ENCODE measurements around the gene MAP3K7. TPM values are rescaled to one million over a fixed set of nuclear protein-coding genes. Genes with fewer than 3 reads are reported as not detected.

The MAP3K7 gene
- total RNA-seq, 2 donors from 2014 or later, result 17.1 to 17.5 TPM

DNA sequence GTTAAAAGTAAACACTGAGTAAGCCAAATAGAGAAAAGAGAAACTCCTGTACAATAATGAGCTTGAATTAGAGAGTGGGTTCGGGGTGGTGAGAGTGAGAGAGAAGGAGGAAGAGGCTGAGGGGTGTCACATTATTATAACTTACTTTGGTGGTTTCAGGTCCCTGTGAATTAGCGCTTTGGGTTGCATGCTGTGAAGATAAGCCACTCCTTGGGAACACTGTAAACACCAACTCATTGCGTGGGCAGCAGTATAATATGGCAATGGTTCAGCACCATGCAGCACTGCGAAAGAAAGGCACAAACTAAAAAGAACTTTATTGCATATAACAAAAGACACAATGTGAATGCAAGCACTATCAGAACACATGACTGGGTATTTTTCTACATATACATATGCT, 26.9 kb downstream of the MAP3K7 start:
- Histone ChIP-seq H3K27ac (no peak overlapping the region), H3K9me3 (no peaks in the 10 kb centered on the region), H3K36me3 (peaks cover 51% of the 10 kb centered on the region)

DNA sequence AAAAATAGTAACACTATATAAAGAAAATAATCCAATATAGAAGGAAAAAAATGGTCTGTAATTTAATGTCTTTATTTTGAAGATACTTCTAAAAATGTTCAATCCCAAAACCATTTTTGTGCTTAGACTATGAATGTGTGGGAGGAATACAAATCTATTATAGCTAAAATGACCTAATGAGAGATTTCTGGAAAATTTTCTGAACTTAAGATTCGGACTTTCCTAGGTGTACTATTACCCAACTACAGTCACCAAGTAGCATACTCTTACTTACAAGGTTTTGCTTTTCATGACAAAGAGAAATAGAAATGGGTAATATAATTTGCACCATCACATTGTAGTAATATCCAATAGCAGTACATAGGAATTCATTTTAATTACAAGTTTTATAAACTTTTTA, 29.9 kb downstream of the MAP3K7 start:
- Histone ChIP-seq H3K9me3 (no peaks in the 10 kb centered on the region), H3K36me3 (peaks cover 60% of the 10 kb centered on the region), H3K4me3 (no peak overlapping the region), H3K27ac (no peak overlapping the region), H3K4me1 (no peaks in the 10 kb centered on the region), H3K27me3 (no peaks in the 10 kb centered on the region)
- TF ChIP-seq, protein P1, sequence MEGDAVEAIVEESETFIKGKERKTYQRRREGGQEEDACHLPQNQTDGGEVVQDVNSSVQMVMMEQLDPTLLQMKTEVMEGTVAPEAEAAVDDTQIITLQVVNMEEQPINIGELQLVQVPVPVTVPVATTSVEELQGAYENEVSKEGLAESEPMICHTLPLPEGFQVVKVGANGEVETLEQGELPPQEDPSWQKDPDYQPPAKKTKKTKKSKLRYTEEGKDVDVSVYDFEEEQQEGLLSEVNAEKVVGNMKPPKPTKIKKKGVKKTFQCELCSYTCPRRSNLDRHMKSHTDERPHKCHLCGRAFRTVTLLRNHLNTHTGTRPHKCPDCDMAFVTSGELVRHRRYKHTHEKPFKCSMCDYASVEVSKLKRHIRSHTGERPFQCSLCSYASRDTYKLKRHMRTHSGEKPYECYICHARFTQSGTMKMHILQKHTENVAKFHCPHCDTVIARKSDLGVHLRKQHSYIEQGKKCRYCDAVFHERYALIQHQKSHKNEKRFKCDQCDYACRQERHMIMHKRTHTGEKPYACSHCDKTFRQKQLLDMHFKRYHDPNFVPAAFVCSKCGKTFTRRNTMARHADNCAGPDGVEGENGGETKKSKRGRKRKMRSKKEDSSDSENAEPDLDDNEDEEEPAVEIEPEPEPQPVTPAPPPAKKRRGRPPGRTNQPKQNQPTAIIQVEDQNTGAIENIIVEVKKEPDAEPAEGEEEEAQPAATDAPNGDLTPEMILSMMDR (IDR thresholded peaks at IDR 0.05), result no peak
- no peak for DNase-seq (ENCODE audit: low spot score)

More for the DNA sequence above, 26.9 kb downstream of the MAP3K7 start:
- H3K27me3 ChIP-seq, result no peaks in the 10 kb centered on the region
- H3K4me1 ChIP-seq, result no peaks in the 10 kb centered on the region
- DNase-seq (ENCODE audit: low spot score), result no peak
- TF ChIP-seq, protein P1 (IDR thresholded peaks at IDR 0.05), result no peak
- H3K4me3 ChIP-seq, result no peak overlapping the region

DNA sequence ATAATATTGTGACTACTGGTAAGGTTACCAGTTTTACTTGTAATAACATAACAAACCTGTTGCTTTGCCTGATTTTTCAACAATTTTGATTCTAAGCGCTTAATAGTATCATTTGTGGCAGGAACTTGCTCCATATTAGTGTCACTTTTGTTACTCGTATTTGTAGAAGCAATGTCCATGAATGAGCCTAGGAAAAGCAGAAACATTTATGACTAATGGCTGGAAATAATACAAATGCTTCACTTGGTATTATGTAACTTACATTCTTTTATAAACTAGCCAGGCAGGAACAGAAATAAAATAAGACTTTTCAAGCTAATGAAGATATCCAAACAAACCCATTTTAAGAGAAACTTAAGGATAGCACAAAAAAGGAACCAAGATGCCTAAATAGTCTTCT, 38.9 kb downstream of the MAP3K7 start:
- DNase-seq (ENCODE audit: low spot score), result no peak
- Histone ChIP-seq H3K27me3 (no peaks in the 10 kb centered on the region), H3K4me3 (no peak overlapping the region), H3K9me3 (no peaks in the 10 kb centered on the region), H3K27ac (no peak overlapping the region), H3K36me3 (peaks cover 86% of the 10 kb centered on the region), H3K4me1 (no peaks in the 10 kb centered on the region)
- TF ChIP-seq, protein P1 (IDR thresholded peaks at IDR 0.05), result no peak

DNA sequence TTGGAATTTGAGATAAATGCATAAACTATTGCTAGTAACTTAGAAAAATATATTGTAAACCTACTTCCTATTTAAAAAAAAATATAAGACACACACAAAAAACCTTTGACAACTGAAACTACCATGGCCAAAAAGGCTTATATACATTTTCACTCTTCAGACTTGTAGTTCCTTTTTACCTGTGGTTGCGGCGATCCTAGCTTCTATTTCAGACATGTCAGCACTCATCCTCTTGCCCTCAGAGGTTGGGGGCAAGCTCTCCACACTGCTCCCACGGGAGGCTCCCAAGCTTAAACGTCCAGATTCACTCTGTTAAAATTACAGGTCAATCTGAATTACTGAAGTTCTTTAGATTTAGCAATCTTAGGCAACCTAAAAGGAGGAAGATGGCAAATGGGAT, 39.8 kb downstream of the MAP3K7 start:
- H3K36me3 ChIP-seq, result peaks cover 77% of the 10 kb centered on the region
- no peak overlapping the region for H3K4me3 ChIP-seq
- no peak overlapping the region for H3K27ac ChIP-seq
- no peaks in the 10 kb centered on the region for H3K4me1 ChIP-seq
- TF ChIP-seq, protein P1 (IDR thresholded peaks at IDR 0.05), result no peak
- no peaks in the 10 kb centered on the region for H3K27me3 ChIP-seq
- DNase-seq (ENCODE audit: low spot score), result no peak
- H3K9me3 ChIP-seq, result no peaks in the 10 kb centered on the region

DNA sequence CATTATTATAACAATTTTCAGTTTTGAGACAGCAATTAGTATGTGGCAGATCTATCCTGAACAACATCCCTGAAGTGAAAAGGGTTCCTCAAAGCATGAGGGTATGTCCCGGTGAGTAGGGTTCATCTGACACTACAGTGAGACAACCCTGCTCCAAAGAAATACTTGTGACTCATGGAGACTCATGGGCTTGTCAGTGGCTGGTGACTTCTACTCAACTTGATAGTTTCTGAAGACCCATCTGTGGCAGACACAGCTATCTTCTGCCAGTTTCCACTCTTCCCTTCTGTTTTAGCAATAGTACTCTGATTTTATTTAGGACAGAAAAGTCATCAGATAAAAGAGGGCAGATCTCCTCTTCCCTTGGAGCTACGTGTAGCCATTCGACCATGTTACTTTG, 41.4 kb downstream of the MAP3K7 start:
- Histone ChIP-seq H3K9me3 (no peaks in the 10 kb centered on the region), H3K27ac (no peak overlapping the region), H3K27me3 (no peaks in the 10 kb centered on the region), H3K4me3 (no peak overlapping the region), H3K36me3 (peaks cover 61% of the 10 kb centered on the region), H3K4me1 (no peaks in the 10 kb centered on the region)
- no peak for DNase-seq (ENCODE audit: low spot score)
- TF ChIP-seq, protein P1 (IDR thresholded peaks at IDR 0.05), result no peak

DNA sequence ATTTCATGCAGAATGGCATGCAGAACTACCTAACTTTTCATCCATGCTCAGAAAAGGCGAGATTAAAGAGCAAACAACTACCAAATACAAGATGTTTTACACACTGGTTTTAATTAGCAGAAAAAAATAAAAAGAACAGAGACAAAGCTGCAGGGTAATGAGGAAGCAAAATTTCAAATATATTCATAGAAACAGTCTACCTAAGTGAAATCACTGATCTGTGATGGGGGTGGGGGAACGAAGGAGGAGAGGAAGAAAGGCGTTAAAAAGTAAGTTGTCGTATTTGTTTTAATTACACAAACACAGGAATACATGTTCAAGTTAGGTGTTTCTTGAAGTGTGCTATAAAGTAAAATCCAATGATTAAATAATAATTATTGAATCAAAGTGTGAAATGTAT, 42.1 kb downstream of the MAP3K7 start:
- no peak for DNase-seq (ENCODE audit: low spot score)
- Histone ChIP-seq H3K36me3 (peaks cover 56% of the 10 kb centered on the region), H3K9me3 (no peaks in the 10 kb centered on the region), H3K27me3 (no peaks in the 10 kb centered on the region), H3K4me1 (no peaks in the 10 kb centered on the region), H3K27ac (no peak overlapping the region), H3K4me3 (no peak overlapping the region)
- TF ChIP-seq, protein P1 (IDR thresholded peaks at IDR 0.05), result no peak
